Measurements from ENCODE around the gene SERPINA7. TPM values are rescaled to one million over a fixed set of nuclear protein-coding genes. Genes with fewer than 3 reads are reported as not detected.

Gene SERPINA7
- total RNA-seq, 1 donor from 2014 or later = not detected

- peaks cover 5% of the 10 kb centered on the region for H3K27me3 Mint-ChIP-seq (ENCODE audit: low read depth)
- H3K4me3 Mint-ChIP-seq = no peak overlapping the region
- DNase-seq (ENCODE audit: low read depth, low spot score) = no peak
- no peak overlapping the region for H3K27ac Mint-ChIP-seq (ENCODE audit: unreplicated experiment)
- peaks cover 5% of the 10 kb centered on the region for H3K9me3 Mint-ChIP-seq
- H3K4me1 Mint-ChIP-seq = no peaks in the 10 kb centered on the region
- H3K36me3 Mint-ChIP-seq (ENCODE audit: low read depth) = no peaks in the 10 kb centered on the region
- TF ChIP-seq, protein P1, sequence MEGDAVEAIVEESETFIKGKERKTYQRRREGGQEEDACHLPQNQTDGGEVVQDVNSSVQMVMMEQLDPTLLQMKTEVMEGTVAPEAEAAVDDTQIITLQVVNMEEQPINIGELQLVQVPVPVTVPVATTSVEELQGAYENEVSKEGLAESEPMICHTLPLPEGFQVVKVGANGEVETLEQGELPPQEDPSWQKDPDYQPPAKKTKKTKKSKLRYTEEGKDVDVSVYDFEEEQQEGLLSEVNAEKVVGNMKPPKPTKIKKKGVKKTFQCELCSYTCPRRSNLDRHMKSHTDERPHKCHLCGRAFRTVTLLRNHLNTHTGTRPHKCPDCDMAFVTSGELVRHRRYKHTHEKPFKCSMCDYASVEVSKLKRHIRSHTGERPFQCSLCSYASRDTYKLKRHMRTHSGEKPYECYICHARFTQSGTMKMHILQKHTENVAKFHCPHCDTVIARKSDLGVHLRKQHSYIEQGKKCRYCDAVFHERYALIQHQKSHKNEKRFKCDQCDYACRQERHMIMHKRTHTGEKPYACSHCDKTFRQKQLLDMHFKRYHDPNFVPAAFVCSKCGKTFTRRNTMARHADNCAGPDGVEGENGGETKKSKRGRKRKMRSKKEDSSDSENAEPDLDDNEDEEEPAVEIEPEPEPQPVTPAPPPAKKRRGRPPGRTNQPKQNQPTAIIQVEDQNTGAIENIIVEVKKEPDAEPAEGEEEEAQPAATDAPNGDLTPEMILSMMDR (conservative IDR thresholded peaks at IDR 0.05) = no peak
Measured at GRCh38 chrX:106037835-106038473, 573 bp downstream of the SERPINA7 start.

DNA sequence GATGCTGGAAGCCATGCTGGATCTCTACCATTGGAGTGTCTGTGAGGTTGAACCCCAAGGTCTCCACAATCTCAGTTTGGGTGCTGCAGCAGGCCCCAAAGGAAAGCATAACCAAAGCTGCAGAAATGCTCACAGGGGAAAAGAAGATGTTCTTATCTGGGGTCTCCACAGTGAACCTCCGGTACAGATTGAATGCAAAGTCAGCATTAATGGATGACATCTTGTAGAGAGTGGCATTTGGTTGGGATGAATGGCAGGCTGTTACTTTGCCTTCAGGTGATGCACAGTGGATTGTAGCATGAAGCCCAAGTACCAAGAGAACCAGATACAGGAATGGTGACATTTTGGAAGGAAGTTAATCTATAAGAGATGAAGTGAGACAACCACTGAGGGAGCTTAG lies 1.8 kb downstream of the SERPINA7 start:
- peaks cover 5% of the 10 kb centered on the region for H3K27me3 Mint-ChIP-seq (ENCODE audit: low read depth)
- H3K27ac Mint-ChIP-seq (ENCODE audit: unreplicated experiment) = no peak overlapping the region
- TF ChIP-seq, protein P1 (conservative IDR thresholded peaks at IDR 0.05) = no peak
- H3K4me3 Mint-ChIP-seq = no peak overlapping the region
- no peaks in the 10 kb centered on the region for H3K4me1 Mint-ChIP-seq
- H3K9me3 Mint-ChIP-seq = peaks cover 10% of the 10 kb centered on the region
- no peak for DNase-seq (ENCODE audit: low read depth, low spot score)
- H3K36me3 Mint-ChIP-seq (ENCODE audit: low read depth) = no peaks in the 10 kb centered on the region

DNA sequence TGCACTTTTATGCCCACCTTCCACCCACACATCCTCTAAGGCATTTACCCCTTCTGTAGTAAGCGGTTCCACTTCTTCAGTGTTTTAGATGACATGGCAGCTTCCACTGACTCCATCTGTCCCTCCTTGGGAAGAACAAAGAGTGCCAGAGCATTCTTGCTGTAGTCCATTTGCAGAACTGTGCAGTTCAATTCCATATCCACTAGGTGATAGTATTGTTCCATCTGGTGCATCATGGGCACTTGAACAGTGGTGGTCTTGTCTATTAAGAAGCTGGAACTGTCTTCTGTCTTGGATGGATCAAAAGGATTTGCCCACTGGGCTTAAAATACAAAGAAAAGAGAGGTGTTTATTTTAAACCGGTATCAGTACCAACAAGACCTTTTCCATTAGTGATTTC lies 3.5 kb downstream of the SERPINA7 start:
- TF ChIP-seq, protein P1 (conservative IDR thresholded peaks at IDR 0.05) = peak; percentile 16
- Mint-ChIP-seq H3K4me3 (no peak overlapping the region), H3K27ac (ENCODE audit: unreplicated experiment) (no peak overlapping the region), H3K36me3 (ENCODE audit: low read depth) (no peaks in the 10 kb centered on the region), H3K4me1 (no peaks in the 10 kb centered on the region), H3K27me3 (ENCODE audit: low read depth) (peaks cover 3% of the 10 kb centered on the region), H3K9me3 (peaks cover 10% of the 10 kb centered on the region)
- DNase-seq (ENCODE audit: low read depth, low spot score) = no peak

DNA sequence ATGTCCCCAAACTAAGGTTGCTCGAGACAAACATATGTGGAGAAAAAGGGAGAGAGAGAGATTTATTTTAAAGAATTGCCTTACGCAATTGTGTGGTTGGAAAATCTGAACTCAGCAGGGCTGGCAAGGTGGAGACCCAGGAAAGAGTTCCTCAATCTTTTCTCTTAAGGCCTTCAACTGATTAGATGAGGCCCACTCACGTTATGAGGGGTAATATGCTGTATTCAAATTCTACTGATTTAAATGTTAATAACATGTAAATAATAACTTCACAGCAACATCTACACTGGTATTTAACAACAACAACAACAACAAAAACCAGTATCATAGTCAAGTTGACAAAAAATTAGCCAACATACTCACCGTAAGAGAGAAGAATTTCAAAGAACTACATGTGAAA lies 14.6 kb downstream of the SERPINA7 start:
- no peaks in the 10 kb centered on the region for H3K36me3 Mint-ChIP-seq (ENCODE audit: low read depth)
- peaks cover 3% of the 10 kb centered on the region for H3K9me3 Mint-ChIP-seq
- no peaks in the 10 kb centered on the region for H3K27me3 Mint-ChIP-seq (ENCODE audit: low read depth)
- DNase-seq (ENCODE audit: low read depth, low spot score) = no peak
- TF ChIP-seq, protein P1 (conservative IDR thresholded peaks at IDR 0.05) = no peak
- H3K4me1 Mint-ChIP-seq = no peaks in the 10 kb centered on the region
- no peak overlapping the region for H3K4me3 Mint-ChIP-seq
- H3K27ac Mint-ChIP-seq (ENCODE audit: unreplicated experiment) = no peak overlapping the region

DNA sequence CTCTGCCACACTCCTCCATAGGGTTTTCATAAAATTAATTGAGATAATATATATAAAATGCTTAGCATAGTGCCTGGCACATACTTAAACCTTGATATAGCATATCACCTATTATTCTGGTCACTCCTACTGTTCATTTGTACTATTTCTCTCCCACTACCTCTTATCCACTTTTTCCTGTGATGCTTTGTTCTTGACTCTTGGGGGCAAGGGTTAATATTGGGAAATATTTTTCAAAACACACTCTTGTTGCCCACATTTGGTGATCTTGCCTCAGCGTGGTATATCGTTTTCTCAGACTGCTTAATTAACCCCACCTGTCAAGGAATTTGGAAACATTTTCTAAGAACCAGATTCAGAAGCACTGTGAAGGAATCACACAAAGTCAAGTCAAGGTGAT lies 16.3 kb downstream of the SERPINA7 start:
- Mint-ChIP-seq H3K36me3 (ENCODE audit: low read depth) (no peaks in the 10 kb centered on the region), H3K27ac (ENCODE audit: unreplicated experiment) (no peak overlapping the region), H3K4me1 (no peaks in the 10 kb centered on the region), H3K27me3 (ENCODE audit: low read depth) (no peaks in the 10 kb centered on the region), H3K9me3 (peaks cover 3% of the 10 kb centered on the region), H3K4me3 (no peak overlapping the region)
- DNase-seq (ENCODE audit: low read depth, low spot score) = no peak
- TF ChIP-seq, protein P1 (conservative IDR thresholded peaks at IDR 0.05) = no peak
